ENCODE data around the gene ANKRD13C. TPM values are rescaled to one million over a fixed set of nuclear protein-coding genes. Genes with fewer than 3 reads are reported as not detected.

ANKRD13C gene
- polyA plus RNA-seq, 1 of the 3 experiments (the other 2 are of a cell fraction), result 5.2 TPM

DNA sequence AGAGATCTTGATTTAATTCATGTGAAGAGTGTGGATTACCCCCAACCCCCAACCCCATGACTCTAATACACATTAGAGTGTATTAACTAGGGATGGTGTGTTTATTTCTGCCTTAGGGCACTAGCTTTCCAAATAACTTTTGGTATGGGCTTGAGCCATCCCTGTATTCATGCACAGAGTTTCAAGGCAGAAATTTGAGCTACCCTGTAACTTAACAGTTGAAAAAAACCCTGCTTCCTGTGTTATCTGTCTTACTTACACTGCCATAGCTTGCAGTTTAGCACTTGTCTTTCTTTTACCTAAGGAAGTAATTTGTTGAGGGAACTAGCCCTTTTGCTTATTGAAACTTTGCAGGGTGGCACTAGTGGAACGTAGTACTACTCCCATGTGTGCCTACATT lies 127.1 kb downstream of the ANKRD13C start:
- Histone ChIP-seq H3F3A (replicated peaks; ENCODE audit: insufficient read depth) (peaks cover 3% of the 10 kb centered on the region), H3K36me3 (replicated peaks in 1 of 2; ENCODE audit: control insufficient read depth in 1 of 2, insufficient read depth in 2 of 2, low read length in 1 of 2) (peaks cover 85 to 89% of the 10 kb centered on the region in 2 experiments), H3K4me3 (ENCODE audit: low read depth in 2 of 2, low read length in 1 of 2) (no peak overlapping the region), H3K79me2 (ENCODE audit: insufficient read depth) (peaks cover 98% of the 10 kb centered on the region), H3K27ac (ENCODE audit: low read depth in 2 of 2, low read length in 1 of 2) (peak overlapping the region; percentile 8 to 39; a peak in 1 of 4 replicates), H3K9ac (no peak overlapping the region), H3K9me2 (no peaks in the 10 kb centered on the region), H3K4me1 (ENCODE audit: control insufficient read depth in 1 of 2, insufficient read depth in 2 of 2, low read depth in 1 of 2, low read length in 1 of 2) (peaks cover 0 to 17% of the 10 kb centered on the region in 2 experiments; a peak in 3 of 4 replicates), H3K4me2 (no peak overlapping the region), H2AFZ (ENCODE audit: low read depth) (no peak overlapping the region), H4K20me1 (ENCODE audit: insufficient read depth) (peaks cover 59% of the 10 kb centered on the region), H3K9me3 (no peaks in the 10 kb centered on the region), H3K27me3 (ENCODE audit: insufficient read depth) (no peaks in the 10 kb centered on the region)
- no peak for DNase-seq
- 94% methylated on average over 1 of the region's 1 CpG for WGBS (ENCODE audit: low lambda C conversion rate)
- ChIA-PET CTCF (interaction anchor here (0.9 kb wide), 1 partner anchor 89 kb away, joined by 3 read pairs; no protein-coding TSS in a partner anchor), POLR2A (no interaction called here)
- TF ChIP-seq RAD21 (IDR thresholded peaks at IDR 0.05; ENCODE audit: low read length) (no peak), TCF12 (IDR thresholded peaks at IDR 0.05) (no peak)

DNA sequence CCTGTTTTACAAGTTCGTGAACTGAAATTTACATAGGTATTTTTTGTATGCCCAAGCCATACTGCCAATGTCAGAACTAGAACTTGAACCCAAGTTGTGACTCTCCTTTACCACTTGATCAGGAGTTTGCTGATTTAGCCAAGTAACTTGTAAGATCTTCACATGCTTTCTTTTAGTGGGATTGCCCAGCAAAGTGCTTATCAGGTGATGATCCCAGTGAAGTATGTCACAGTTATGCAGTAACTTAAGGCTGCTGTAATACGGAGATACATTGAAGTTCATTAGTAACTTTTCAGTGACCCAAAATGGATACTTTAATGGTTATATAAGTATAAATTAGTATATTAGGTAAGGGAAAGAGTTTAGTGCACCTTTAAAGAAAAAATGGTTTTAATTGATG lies 129.6 kb downstream of the ANKRD13C start:
- Histone ChIP-seq H3K4me1 (ENCODE audit: control insufficient read depth in 1 of 2, insufficient read depth in 2 of 2, low read depth in 1 of 2, low read length in 1 of 2) (peaks cover 0 to 20% of the 10 kb centered on the region in 2 experiments; a peak in 3 of 4 replicates), H3K9me3 (no peaks in the 10 kb centered on the region), H3K9ac (no peak overlapping the region), H3K27me3 (ENCODE audit: insufficient read depth) (no peaks in the 10 kb centered on the region), H3K36me3 (replicated peaks in 1 of 2; ENCODE audit: control insufficient read depth in 1 of 2, insufficient read depth in 2 of 2, low read length in 1 of 2) (peaks cover 60 to 69% of the 10 kb centered on the region in 2 experiments), H3K79me2 (ENCODE audit: insufficient read depth) (peaks cover 96% of the 10 kb centered on the region), H3F3A (replicated peaks; ENCODE audit: insufficient read depth) (peaks cover 25% of the 10 kb centered on the region), H3K27ac (ENCODE audit: low read depth in 2 of 2, low read length in 1 of 2) (no peak overlapping the region), H4K20me1 (ENCODE audit: insufficient read depth) (peaks cover 59% of the 10 kb centered on the region), H3K4me2 (no peak overlapping the region), H3K4me3 (ENCODE audit: low read depth in 2 of 2, low read length in 1 of 2) (no peak overlapping the region), H3K9me2 (no peaks in the 10 kb centered on the region), H2AFZ (ENCODE audit: low read depth) (no peak overlapping the region)
- 95% methylated on average over 2 of the region's 2 CpGs for WGBS (ENCODE audit: low lambda C conversion rate)
- POLR2A ChIA-PET, result no interaction called here
- DNase-seq, result no peak
- CTCF ChIA-PET, result interaction anchor here (0.6 kb wide), 1 partner anchor 628 kb away, joined by 3 read pairs; no protein-coding TSS in a partner anchor
- TF ChIP-seq SIN3A (IDR thresholded peaks at IDR 0.05; ENCODE audit: borderline replicate concordance, low read depth, low read length) (no peak), POLR2AphosphoS5 (IDR thresholded peaks at IDR 0.05; ENCODE audit: low read depth, low read length) (no peak), JUND (IDR thresholded peaks at IDR 0.05) (no peak), TCF12 (IDR thresholded peaks at IDR 0.05) (no peak), ELF1 (IDR thresholded peaks at IDR 0.05) (no peak)

GRCh38 chr1:70222716-70223235 lies 131.7 kb downstream of the ANKRD13C start:
- peaks cover 49% of the 10 kb centered on the region for H4K20me1 ChIP-seq (ENCODE audit: insufficient read depth)
- H3F3A ChIP-seq (replicated peaks; ENCODE audit: insufficient read depth), result peaks cover 26% of the 10 kb centered on the region
- WGBS (ENCODE audit: low lambda C conversion rate), result 51% methylated on average over 3 of the region's 3 CpGs
- peak overlapping the region; percentile 96 for H3K9ac ChIP-seq
- H3K9me3 ChIP-seq, result no peaks in the 10 kb centered on the region
- peaks cover 96% of the 10 kb centered on the region for H3K79me2 ChIP-seq (ENCODE audit: insufficient read depth)
- DNase-seq, result no peak
- TF ChIP-seq RXRA (IDR thresholded peaks at IDR 0.05; ENCODE audit: borderline replicate concordance, low read depth) (no peak), CHD2 (IDR thresholded peaks at IDR 0.05; ENCODE audit: low read length, partially characterized antibody) (no peak), FOXJ3 (CRISPR knock-in tag; IDR thresholded peaks at IDR 0.05) (no peak), ELF1 (IDR thresholded peaks at IDR 0.05) (no peak), RAD21 (IDR thresholded peaks at IDR 0.05; ENCODE audit: low read length) (no peak), EZH2phosphoT487 (IDR thresholded peaks at IDR 0.05; ENCODE audit: borderline replicate concordance, low read depth) (no peak), MXI1 (IDR thresholded peaks at IDR 0.05; ENCODE audit: low read depth, low read length) (no peak), USF1 (IDR thresholded peaks at IDR 0.05; ENCODE audit: borderline replicate concordance, low read depth) (no peak), TEAD4 (IDR thresholded peaks at IDR 0.05; ENCODE audit: borderline replicate concordance, insufficient read depth) (no peak), CTCF (IDR thresholded peaks at IDR 0.05) (no peak), JUND (IDR thresholded peaks at IDR 0.05) (no peak)
- TF ChIP-seq, protein P1, sequence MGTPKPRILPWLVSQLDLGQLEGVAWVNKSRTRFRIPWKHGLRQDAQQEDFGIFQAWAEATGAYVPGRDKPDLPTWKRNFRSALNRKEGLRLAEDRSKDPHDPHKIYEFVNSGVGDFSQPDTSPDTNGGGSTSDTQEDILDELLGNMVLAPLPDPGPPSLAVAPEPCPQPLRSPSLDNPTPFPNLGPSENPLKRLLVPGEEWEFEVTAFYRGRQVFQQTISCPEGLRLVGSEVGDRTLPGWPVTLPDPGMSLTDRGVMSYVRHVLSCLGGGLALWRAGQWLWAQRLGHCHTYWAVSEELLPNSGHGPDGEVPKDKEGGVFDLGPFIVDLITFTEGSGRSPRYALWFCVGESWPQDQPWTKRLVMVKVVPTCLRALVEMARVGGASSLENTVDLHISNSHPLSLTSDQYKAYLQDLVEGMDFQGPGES (IDR thresholded peaks at IDR 0.05; ENCODE audit: low read depth, low read length), result no peak
- CTCF ChIA-PET, result interaction anchor here (0.7 to 1.4 kb wide), 2 partner anchors 12 to 190 kb away, joined by 3 to 9 read pairs; no protein-coding TSS in a partner anchor
- peak overlapping the region; percentile 78 to 80; a peak in 3 of 4 replicates for H3K4me3 ChIP-seq (ENCODE audit: low read depth in 2 of 2, low read length in 1 of 2)
- H3K9me2 ChIP-seq, result no peaks in the 10 kb centered on the region
- POLR2A ChIA-PET, result no interaction called here
- peak overlapping the region; percentile 88 for H3K4me2 ChIP-seq
- H2AFZ ChIP-seq (ENCODE audit: low read depth), result no peak overlapping the region
- H3K4me1 ChIP-seq (ENCODE audit: control insufficient read depth in 1 of 2, insufficient read depth in 2 of 2, low read depth in 1 of 2, low read length in 1 of 2), result peaks cover 0 to 20% of the 10 kb centered on the region in 2 experiments; a peak in 3 of 4 replicates
- peaks cover 44 to 47% of the 10 kb centered on the region in 2 experiments for H3K36me3 ChIP-seq (replicated peaks in 1 of 2; ENCODE audit: control insufficient read depth in 1 of 2, insufficient read depth in 2 of 2, low read length in 1 of 2)
- no peaks in the 10 kb centered on the region for H3K27me3 ChIP-seq (ENCODE audit: insufficient read depth)
- H3K27ac ChIP-seq (ENCODE audit: low read depth in 2 of 2, low read length in 1 of 2), result peak overlapping the region in 1 of 2 experiments; percentile 94; a peak in 2 of 4 replicates
